HG03066 (cell line): ENCODE measurements around the gene NLGN1.

Experiments used
- ATAC-seq: cut with Tn5 transposase; IDR thresholded peaks from one replicate; pipeline ENCODE4 v1.9.1; 2021; ENCODE audit warnings: low read depth; ENCODE audit not compliant: unreplicated experiment

Gene NLGN1

DNA sequence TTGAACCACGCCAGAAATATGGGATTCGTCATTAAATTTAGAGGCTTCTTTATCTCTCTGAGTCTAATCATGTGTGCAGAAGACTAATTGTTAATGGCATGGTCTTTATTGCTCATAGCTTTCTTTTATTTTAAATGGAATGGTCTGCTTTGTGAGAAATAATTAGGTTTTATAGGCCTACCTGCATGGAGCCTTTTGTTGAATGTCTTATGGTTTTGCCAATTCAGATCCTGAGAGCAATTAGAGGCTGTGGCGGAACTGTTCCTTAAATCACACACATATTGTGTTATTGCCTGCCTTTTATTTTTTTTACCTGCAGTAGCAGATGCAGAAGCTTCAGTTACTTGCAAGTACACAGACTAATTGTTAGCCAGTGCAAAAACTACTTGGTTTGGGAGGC lies 306.2 kb downstream of the NLGN1 start:
- no peak for ATAC-seq

DNA sequence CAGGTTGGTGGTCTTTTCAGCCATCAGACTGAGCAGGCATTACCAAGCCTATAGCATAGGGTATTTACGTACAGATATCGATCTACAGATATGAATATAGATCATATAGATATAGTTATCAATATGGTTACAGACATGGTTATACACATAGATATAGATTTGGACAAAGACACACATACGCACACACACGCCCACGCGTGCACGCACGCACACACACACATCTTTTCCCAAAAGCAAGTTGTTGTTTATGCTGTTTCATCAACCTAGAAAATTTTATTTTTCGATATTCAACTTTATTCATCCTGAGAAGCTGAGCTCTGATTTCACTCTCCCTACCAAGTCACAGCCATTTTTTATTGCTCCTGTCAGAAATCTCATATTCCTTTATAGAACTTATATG lies 309.1 kb downstream of the NLGN1 start:
- no peak for ATAC-seq

DNA sequence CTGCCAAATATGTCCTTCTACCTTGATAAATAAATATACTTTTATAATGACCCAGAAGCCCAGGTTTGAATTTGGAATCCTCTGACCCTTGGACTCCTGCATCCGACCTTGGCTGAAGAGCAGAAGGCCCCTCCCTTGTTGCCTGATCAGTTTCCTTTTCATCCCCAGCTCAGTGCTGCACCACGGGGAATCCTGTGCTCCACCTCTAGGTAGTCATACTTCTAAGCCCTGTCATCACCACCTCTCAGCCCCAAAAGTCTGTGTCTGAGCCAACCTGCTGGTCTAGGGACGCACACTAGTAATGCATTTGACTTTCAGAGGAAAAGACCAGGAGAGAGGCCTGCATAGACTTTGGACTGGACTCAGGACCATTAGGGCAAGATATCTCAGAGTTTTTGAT lies 310.6 kb downstream of the NLGN1 start:
- no peak for ATAC-seq

DNA sequence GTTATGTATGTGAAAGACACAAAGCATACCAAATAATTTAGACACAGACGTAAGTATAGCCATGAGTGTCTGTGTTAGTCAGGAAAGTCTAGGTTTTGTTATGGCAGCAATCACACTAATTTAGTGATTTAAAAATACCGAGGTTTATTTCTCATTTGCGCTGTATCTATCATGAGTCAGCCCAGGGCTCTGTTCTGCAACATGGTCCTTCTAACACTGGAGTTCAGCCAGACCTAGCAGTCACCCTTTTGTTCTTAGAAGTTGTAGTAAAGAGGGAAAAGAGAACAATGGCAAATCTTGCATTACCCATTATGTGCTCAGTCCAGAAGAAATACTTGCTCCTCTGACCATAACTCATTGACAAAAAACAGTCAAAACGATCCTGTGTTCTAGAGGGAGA lies 311.5 kb downstream of the NLGN1 start:
- ATAC-seq: no peak

DNA sequence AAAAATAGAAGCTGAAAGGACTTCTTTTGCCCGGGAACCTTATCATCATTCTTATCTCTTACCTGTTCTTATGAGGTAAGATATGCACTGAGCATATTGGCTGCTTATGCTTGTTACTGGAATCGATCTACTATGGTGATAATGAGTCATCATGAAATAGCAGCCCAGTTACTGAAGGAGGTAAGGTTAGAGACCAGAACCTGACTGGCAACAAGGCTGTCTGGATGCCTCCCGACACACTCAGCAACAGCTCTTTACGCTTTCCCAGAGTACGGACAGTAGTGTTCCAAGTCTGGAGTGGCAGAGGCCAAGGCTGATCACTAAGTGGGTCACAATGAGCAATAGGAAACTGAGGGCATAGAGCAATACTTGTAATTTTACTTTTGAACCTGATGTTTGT lies 314.1 kb downstream of the NLGN1 start:
- no peak for ATAC-seq

DNA sequence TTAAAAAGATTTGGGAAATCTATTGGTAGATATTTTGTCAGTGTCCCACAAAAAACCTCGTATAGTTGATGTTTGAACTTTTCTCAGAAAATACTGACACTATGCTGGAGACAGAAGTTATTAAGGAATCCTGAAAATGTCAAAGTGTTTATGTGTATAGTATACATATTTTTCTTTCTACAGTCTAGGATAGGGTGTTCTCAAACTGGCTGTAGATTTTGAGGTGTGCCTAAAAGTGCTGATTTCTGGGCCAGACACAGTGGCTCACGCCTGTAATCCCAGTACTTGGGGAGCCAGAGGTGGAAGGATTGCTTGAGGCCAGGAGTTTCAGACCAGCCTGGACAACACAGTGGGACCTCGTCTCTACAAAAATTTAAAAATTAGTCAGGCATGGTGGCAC lies 322.0 kb downstream of the NLGN1 start:
- no peak for ATAC-seq

DNA sequence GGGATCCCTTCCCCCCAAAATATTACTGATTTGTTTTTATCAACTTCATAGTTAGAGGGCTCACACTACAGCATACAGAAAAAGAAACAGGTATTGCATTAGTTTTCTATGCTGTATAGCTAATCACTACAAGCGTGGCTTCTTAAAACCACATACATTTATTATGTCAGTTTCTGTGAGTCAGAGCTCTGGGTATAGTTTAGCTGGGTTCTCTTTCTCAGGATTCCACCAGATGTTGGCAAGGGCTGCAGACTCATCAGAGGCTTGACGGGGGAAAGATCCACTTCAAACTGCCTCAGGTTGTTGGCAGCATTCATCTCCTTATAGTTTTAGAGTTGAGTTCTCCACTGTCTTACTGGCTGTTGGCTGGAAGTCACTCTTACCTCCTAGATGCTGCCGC lies 328.0 kb downstream of the NLGN1 start:
- ATAC-seq: no peak

DNA sequence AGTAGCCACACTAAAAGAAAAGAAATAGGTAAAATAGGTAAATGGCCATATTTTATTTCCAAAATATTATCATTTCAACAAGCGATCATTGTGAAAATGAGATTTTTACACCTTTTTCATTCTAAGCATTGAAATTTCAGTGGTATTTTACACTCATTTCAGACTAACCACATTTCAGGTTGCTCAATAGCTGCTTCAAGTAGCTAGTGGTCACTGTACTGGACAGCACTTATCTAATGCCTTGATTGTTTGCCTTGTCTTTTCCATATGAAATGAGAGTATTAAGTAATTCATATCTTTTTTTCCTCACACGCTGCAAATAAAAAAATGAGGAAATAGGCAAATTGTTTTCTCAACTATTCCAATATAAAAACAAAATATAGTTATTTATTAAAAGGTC lies 332.8 kb downstream of the NLGN1 start:
- no peak for ATAC-seq

DNA sequence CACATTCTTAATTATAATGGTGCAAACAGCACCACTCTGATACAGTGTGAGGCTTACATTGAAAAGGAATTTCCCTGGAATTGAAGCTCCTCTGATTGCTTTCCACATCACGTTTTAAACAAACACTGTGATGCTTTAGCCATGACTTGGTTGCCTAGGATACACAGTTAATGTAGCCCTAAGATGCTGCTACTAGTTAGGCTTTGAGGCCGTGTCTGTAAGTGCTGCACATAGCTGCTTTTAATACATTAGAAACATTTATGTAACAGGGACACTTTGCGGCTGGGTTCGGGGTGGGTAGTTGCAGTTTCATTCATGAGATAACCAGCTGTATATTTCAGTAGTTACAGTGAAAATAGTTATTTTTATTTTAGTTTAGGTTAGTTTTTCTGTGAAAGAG lies 334.7 kb downstream of the NLGN1 start:
- no peak for ATAC-seq

DNA sequence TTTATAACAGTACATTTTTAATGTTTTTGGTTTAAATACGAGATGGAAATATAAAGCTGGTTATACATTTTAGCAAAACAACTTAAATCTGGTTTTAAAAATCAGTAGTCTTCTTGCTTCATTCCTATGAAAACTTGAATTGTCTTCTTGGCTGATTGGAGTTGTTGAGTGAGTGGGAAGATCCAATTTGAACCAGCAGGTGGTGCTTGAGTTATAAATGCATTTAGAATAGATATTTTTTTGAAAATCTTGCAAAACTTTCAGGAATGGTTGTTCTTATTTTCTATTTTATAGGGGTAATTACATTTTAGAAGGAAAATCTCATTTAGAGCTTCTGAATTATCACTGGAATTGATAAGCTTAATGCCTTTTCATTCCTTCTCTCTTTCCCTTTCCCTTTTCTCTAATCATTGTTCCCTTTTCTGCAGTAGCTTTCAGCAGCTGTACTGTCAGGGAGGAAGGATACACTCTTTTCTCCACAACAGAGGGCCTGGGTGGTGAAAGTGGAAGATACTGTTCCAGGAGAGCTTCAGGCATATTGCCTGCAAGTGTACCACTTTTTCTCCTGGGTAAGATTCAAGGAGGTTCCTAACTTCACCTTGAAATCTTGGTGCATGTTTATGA lies 335.6 kb downstream of the NLGN1 start:
- ATAC-seq: no peak

DNA sequence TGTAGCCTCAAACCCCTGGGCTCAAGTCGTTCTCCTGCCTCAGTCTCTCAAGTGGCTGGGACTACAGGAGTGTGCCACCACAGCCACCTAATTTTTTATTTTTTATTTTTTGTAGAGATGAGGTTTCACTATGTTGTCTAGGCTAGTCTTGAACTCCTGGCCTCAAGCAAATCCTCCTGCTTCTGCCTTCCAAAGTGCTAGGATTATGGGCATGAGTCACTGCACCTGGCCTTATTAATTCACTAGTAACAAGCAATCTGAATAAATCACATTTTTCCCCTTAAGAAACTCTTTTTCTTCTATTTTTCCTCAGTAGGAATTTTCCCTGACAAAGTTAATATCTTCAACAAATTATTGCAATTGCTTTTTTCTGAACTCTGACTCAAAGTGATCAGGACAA lies 336.9 kb downstream of the NLGN1 start:
- no peak for ATAC-seq

DNA sequence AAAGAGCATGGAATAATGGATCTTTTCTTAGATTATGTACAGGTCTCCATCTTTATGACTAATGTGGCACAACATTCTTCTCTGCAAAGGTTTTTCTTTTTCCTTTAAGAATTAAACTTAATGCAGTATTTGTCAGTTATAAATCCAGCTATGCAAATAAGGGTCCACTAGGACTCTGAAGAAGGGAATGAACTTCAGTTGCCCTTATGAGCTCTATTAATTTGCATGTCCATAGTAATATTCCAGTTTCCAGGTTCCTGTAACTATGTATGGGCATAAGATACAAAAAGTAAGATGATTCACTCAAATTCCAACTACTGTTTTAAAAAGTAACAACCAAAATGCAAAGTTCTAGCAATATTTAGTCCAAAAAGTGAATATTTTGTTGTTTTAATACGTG lies 337.4 kb downstream of the NLGN1 start:
- no peak for ATAC-seq

DNA sequence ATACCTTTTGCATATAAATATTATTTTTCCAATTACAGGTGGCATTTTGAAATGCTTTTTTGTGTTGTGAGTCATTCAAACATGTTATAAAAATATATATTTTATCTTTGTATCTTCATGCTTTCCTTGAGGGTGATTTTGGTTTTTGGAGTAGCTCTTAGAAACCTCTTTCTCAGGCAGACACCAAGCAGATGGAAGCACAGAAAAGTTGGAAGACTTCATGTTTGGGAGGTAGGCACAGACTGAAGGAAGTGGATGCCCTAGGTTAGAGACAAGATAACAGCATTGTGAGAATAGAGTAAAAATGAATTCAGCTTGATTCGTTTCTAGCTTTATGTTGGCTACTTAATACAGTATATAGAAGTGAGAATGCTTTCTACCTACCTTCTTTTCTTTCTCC lies 338.3 kb downstream of the NLGN1 start:
- no peak for ATAC-seq

DNA sequence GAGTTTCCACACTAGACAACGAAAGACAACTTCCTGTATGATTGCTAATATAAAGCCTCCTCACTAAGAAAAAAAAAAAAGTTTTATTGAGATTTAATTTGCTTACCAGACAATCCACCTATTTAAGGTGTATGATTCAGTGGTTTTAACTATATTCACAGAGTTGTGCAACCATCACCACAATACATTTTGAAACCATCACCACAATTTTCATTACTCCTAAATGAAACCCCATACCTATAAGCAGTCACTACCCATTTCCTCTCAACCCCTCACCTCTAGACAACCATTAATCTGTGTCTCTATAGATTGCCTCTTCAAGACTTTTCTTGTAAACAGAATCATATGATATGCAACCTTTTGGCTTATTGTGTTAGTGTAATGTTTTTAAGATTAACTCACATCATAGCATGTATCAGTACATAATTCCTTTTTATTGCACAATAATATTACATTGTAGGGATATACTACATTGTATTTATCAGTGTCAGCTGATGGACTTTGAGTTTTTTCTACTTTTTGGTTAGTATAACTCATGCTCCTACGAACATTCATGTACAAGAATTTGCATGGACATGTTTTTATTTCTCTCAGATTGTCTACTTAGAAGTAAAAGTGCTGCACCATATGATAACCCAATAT lies 339.7 kb downstream of the NLGN1 start:
- ATAC-seq: no peak

DNA sequence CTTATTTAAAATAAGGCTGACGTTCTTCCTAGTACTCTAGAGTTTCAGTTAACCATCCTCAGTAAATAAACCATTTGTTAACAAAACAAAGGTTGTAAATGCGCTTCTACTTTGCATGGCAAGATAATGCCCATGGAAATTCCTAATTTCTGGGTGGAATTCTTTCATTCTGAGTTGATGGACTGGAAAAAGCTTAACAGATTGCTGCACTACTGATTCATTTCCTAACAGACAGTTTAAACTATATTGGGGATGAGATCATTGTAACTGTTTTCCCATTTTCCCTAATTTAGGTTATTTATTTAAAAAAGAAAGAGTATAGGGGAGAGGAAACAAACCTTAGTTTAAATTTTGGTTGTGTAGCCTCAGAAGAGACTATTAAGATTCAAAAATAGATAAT lies 342.2 kb downstream of the NLGN1 start:
- no peak for ATAC-seq

DNA sequence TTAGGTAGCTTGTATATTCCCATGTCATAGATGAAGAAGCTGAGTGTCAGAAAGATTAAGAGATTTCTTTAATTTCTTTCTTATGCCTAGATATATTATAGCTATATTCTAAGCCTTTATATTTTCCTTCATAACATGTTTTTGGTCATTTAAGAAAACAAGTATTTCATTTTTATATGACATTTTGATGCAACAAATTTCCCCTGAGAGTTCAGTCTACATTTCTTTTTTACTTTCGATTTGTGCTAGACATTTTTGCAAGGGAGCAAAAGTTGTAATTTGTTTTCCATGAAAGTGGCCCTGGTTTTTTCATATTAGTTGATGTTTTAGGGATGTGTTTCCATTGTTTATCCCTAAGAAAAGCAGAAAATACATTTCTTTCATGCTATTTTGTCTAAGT lies 344.9 kb downstream of the NLGN1 start:
- no peak for ATAC-seq

DNA sequence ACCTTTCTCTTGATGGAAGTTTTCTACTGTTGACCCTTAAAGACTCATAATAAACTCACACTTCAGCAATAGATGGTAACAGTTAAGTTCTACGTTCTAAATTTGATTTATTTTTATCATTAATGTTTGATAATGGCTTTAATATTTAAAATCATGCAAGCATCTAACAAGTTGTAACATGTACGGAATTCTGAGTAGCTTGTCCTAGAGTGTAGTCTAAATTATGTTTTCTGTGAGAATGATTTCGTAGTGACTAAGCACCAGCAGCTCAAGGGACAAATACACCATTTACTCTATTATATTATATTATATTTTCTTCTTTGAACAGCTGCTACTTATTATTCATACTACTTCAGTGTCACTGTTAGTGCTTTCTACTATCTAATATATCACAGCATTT lies 345.6 kb downstream of the NLGN1 start:
- ATAC-seq: no peak

DNA sequence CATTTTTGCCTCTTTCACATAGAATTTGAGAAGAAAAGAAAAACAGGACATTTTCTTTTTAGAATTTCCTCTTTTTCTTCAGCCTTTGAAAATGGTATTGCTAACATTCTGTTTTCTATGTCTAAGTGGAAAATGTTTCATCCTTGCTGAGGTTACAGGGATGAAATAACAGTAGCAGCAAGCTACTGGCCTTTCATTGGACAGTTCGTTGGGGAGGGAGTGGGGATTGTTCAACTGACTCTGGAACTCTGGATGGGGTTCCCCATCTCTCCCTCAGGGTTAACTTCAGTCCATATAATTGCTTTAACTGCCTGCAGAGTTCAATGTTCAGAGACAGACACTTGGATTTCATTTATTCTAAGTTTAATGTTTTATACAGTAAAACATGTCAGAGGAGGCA lies 346.0 kb downstream of the NLGN1 start:
- no peak for ATAC-seq

DNA sequence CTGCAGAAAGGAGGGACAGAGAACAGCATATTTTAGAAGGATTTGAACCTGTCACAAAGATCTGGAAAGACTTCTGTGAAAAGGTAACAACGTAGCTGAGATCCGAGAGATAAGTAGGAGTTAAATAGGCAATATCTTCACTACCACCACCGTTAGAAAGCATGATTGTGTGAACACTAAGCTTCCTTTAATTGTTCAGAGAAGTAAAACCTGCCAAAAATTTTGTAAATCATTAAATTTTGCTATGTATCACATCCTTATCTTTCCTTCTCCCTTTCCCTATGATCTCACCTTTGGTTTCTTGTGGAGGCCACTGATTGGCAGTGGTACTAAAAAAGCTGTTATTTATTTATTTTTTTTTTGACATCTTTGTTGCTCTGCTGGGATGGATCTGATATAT lies 346.9 kb downstream of the NLGN1 start:
- no peak for ATAC-seq

DNA sequence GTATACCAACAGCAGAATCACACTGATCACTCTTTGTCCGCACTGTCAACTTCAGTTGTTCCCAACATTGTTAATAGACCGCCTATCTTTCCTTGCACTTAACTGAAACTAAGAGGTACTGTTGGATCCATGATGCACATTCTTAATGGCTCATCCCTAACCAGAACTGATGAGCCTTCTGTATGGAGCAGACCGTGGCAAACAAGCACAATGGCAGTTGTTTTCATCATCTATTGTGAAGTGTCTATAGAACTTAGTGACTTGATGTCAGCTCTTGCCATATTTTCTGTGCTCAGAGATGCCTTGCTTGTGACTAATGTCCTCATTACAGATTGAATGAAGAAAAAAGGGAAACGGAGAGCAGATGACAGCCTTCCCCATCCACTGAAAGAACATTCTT lies 347.4 kb downstream of the NLGN1 start:
- ATAC-seq: no peak

DNA sequence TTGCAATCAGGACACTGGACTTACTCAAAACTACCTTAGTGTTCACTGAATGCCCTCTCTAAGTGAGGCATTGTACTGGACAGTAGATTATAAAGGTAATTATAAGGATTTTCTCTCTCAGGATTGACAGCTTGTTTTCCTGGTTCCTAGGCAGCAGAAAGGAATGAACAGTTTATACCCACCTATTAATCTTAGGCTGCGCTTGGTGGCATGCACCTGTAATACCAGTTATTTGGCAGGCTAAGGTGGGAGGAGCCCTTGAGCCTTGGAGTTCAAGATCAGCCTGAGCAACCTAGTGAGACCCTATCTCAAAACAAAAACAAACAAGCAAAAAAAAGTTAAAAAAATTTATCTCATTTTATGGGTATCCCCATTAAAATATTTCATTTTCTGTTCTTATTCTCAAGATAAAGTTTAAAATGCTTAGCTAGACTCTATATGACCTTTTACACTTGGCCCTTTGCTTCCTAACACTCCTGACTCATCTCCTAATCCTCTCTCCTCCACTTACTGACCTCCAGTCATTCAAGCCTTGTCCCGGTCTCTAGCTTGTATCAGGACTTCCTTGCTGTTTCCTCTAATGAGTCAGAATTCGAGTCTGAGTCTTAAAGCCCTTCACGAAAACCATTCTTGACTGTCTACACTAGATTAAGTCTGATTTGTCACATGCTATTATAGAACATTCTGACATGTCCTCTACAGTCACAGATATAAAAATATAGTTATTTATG lies 348.6 kb downstream of the NLGN1 start:
- no peak for ATAC-seq

DNA sequence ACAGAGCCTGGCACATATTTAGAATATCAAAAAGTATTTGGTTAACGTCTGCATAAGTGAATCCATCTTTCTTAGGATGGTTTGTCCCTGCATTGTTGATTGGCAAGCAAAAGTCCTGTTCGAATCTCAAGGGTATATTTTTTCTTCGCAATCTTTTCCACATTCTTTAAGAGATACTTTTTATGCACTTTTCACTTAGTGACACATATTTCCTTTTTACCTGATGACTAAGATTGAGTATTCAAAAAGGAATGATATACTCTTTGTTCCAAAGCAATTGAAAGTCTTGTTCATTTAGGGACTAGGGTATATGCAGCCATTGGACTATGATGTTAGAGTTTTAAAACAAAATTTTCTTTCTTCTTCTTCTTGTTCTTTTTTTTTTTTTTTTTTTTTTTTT lies 349.9 kb downstream of the NLGN1 start:
- no peak for ATAC-seq
